ENCODE results near the gene ZNF584.
A peak's percentile ranks its signal among the peaks of the same experiment; 100 is the strongest.

DNA sequence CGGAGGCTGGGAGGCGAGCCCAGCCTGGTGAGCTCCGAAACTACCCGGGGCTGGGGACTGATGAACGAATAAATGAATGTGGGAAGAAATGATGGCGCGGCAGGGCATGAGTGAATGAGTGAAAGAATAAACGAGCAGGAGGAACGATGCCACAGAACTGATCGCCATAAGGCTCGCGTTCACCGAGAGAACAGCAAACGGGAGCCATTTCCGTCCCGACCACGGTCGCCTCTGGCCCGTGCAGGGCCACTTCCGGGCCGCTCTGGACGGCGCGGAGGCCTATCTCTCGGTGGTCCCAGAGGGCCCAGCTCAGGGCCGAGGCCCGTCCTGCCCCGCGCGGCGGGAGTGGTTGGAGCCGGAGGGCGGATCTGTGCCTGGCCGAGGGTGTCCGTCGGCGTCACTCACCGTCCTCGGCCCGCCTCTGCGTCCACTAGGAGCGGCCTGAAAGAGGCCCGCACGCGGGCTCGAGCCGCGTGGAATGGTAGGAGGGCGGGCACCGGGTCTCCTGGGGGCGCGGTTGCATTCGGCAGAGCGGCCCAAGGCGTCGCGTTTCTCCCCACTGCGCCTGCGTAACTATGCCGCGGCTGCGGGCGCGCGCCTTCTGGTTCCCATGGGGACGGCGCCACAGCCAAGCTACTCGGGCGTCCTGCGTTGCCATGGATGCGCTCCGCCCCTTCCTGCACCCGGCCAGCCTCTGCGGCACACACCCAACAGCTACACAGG lies 46.0 kb upstream of the ZNF584 start, which contains the start of gene ZNF497:
- TF ChIP-seq POLR2A (IDR thresholded peaks at IDR 0.05; ENCODE audit: low read depth, low read length) (peak; percentile 93), POLR2AphosphoS5 (IDR thresholded peaks at IDR 0.05; ENCODE audit: insufficient read depth, low read depth, low read length) (peak; percentile 67), EZH2 (IDR thresholded peaks at IDR 0.05; ENCODE audit: borderline replicate concordance, low read depth, low read length, severe bottlenecking) (no peak), GATA2 (IDR thresholded peaks at IDR 0.05; ENCODE audit: insufficient read depth, insufficient read length, low read depth, low read length) (no peak), MYC (IDR thresholded peaks at IDR 0.05; ENCODE audit: low read depth, low read length) (no peak), JUN (IDR thresholded peaks at IDR 0.05; ENCODE audit: borderline replicate concordance, insufficient read depth, insufficient read length, low read depth) (no peak)
- TF ChIP-seq, protein P1, sequence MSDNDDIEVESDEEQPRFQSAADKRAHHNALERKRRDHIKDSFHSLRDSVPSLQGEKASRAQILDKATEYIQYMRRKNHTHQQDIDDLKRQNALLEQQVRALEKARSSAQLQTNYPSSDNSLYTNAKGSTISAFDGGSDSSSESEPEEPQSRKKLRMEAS (IDR thresholded peaks at IDR 0.05; ENCODE audit: insufficient read depth, insufficient read length) = peak; percentile 75
- TF ChIP-seq, protein P2, sequence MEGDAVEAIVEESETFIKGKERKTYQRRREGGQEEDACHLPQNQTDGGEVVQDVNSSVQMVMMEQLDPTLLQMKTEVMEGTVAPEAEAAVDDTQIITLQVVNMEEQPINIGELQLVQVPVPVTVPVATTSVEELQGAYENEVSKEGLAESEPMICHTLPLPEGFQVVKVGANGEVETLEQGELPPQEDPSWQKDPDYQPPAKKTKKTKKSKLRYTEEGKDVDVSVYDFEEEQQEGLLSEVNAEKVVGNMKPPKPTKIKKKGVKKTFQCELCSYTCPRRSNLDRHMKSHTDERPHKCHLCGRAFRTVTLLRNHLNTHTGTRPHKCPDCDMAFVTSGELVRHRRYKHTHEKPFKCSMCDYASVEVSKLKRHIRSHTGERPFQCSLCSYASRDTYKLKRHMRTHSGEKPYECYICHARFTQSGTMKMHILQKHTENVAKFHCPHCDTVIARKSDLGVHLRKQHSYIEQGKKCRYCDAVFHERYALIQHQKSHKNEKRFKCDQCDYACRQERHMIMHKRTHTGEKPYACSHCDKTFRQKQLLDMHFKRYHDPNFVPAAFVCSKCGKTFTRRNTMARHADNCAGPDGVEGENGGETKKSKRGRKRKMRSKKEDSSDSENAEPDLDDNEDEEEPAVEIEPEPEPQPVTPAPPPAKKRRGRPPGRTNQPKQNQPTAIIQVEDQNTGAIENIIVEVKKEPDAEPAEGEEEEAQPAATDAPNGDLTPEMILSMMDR (IDR thresholded peaks at IDR 0.05; ENCODE audit: extremely low read depth in 1 of 2, insufficient read depth in 1 of 2, low read depth in 1 of 2, low read length in 2 of 2) = peak in 1 of 2 donors; percentile 9

All from endothelial cell of umbilical vein (primary cell).